Measurements from ENCODE around the gene ACYP2.

Gene ACYP2

DNA sequence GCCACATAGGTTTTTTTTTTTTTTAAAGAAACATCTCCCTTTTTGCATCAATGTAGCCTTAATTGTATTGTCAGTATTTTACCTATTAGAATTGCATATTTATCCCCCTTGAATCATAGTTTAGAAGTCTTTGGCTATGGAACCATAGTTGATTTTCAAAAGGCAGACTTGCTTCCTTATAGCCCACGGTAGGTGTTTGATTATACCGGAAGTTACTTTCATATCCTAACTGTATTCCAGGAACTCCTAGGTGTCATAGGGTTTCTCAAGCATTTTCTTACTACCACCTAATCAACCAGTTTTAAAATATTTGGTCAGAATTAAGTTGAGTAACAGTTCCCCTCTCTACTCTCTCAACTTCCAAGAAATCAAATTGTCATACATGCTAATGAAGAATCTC is 227.2 kb downstream of the ACYP2 start:
- TF ChIP-seq, protein P1, sequence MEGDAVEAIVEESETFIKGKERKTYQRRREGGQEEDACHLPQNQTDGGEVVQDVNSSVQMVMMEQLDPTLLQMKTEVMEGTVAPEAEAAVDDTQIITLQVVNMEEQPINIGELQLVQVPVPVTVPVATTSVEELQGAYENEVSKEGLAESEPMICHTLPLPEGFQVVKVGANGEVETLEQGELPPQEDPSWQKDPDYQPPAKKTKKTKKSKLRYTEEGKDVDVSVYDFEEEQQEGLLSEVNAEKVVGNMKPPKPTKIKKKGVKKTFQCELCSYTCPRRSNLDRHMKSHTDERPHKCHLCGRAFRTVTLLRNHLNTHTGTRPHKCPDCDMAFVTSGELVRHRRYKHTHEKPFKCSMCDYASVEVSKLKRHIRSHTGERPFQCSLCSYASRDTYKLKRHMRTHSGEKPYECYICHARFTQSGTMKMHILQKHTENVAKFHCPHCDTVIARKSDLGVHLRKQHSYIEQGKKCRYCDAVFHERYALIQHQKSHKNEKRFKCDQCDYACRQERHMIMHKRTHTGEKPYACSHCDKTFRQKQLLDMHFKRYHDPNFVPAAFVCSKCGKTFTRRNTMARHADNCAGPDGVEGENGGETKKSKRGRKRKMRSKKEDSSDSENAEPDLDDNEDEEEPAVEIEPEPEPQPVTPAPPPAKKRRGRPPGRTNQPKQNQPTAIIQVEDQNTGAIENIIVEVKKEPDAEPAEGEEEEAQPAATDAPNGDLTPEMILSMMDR (IDR thresholded peaks at IDR 0.05; ENCODE audit: low read depth, low read length, missing control alignments) = no peak
- in situ Hi-C loops (cut with HindIII; ENCODE audit: low pct_ligation_motif_present, low sequenced_read_pairs) = no loop called here
- no peak overlapping the region for H3K27ac ChIP-seq
- no peak for DNase-seq
- no peak overlapping the region for H3K4me3 ChIP-seq (ENCODE audit: low read depth, low read length)
- no peaks in the 10 kb centered on the region for H3K27me3 ChIP-seq (replicated peaks)
- H3K36me3 ChIP-seq (replicated peaks) = no peaks in the 10 kb centered on the region

- DNase-seq = no peak
- H3K27me3 ChIP-seq (replicated peaks) = no peaks in the 10 kb centered on the region
- H3K27ac ChIP-seq = no peak overlapping the region
- in situ Hi-C loops (cut with HindIII; ENCODE audit: low pct_ligation_motif_present, low sequenced_read_pairs) = no loop called here
- H3K36me3 ChIP-seq (replicated peaks) = no peaks in the 10 kb centered on the region
- TF ChIP-seq, protein P1 (IDR thresholded peaks at IDR 0.05; ENCODE audit: low read depth, low read length, missing control alignments) = no peak
- H3K4me3 ChIP-seq (ENCODE audit: low read depth, low read length) = no peak overlapping the region
Observed at GRCh38 chr2:54347622-54348021, 232.2 kb downstream of the ACYP2 start.

DNA sequence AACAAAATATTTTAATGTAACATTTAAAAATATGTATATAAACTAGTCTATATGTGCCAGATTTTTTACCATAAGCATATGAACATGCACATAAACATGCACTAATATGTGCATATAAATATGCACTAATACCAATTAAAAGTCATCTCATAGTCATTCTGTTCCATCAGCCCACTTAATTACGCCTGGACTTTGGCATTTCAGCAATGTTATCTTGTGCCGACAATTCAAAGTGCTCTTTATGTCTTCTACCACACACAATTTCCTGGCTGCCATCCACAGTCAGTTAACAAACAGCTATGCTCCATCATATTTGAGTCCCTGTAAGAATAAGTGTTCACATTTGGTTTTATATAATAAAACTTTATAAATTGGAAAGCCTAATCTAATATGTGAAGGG is 233.2 kb downstream of the ACYP2 start:
- in situ Hi-C loops (cut with HindIII; ENCODE audit: low pct_ligation_motif_present, low sequenced_read_pairs) = no loop called here

DNA sequence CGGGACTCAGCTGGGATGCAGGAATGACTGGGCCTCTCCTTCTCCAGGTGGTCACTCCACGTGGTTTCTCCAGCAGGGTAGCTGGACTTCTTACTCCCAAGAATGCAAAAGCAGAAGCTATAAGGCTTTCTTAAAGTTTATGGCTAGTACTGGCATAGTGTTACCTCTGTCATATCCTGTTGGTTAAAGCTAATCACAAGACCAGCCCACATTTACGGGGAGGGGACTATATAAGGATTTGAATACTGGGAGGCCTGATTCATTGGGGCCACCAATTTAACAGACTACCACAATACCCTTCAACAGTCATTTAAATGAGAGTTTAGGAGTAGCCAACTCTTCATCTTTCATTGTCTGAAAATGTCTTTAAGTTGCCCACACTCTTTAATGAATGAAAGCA is 235.0 kb downstream of the ACYP2 start:
- TF ChIP-seq, protein P1 (IDR thresholded peaks at IDR 0.05; ENCODE audit: low read depth, low read length, missing control alignments) = no peak
- no peaks in the 10 kb centered on the region for H3K36me3 ChIP-seq (replicated peaks)
- in situ Hi-C loops (cut with HindIII; ENCODE audit: low pct_ligation_motif_present, low sequenced_read_pairs) = no loop called here
- H3K27me3 ChIP-seq (replicated peaks) = no peaks in the 10 kb centered on the region
- no peak overlapping the region for H3K4me3 ChIP-seq (ENCODE audit: low read depth, low read length)
- no peak overlapping the region for H3K27ac ChIP-seq
- DNase-seq = no peak

More for the DNA sequence above, 233.2 kb downstream of the ACYP2 start:
- Histone ChIP-seq H3K27ac (no peak overlapping the region), H3K36me3 (replicated peaks) (no peaks in the 10 kb centered on the region), H3K27me3 (replicated peaks) (no peaks in the 10 kb centered on the region), H3K4me3 (ENCODE audit: low read depth, low read length) (no peak overlapping the region)
- TF ChIP-seq, protein P1 (IDR thresholded peaks at IDR 0.05; ENCODE audit: low read depth, low read length, missing control alignments) = no peak
- peak; percentile 45 for DNase-seq

DNA sequence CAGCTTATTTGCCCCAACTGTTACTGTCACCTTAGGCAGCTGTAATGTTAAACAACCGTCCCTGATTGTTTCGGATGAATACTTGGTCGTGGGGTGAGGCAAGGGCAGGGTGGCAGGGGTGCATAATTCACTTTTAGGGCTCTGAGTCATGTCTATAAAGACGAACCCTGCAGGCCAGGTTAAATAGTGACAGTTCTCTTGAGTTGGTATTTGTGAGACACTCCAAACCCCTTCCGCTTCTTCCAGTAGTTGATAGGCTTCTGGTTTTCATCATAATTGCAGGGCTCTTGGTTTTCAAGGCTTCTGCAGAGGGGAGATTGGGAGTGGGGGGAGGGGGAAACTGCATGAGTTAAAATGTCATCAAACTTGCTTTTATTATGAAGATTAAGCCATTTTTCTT is 237.8 kb downstream of the ACYP2 start:
- no peaks in the 10 kb centered on the region for H3K27me3 ChIP-seq (replicated peaks)
- in situ Hi-C loops (cut with HindIII; ENCODE audit: low pct_ligation_motif_present, low sequenced_read_pairs) = no loop called here

More for the DNA sequence above, 237.8 kb downstream of the ACYP2 start:
- Histone ChIP-seq H3K4me3 (ENCODE audit: low read depth, low read length) (no peak overlapping the region), H3K27ac (no peak overlapping the region), H3K36me3 (replicated peaks) (no peaks in the 10 kb centered on the region)
- TF ChIP-seq, protein P1 (IDR thresholded peaks at IDR 0.05; ENCODE audit: low read depth, low read length, missing control alignments) = no peak
- DNase-seq = no peak

Data from brain microvascular endothelial cell (primary cell).